K562 (cell line): ENCODE measurements around the gene KLHL6. TPM values are rescaled to one million over a fixed set of nuclear protein-coding genes. Genes with fewer than 3 reads are reported as not detected.

ENCODE experiments used
- ATAC-seq: fragments of 200-7000 bp; cut with Tn5 transposase; 3 replicates; pipeline ENCODE4 v1.9.1; 2020; ENCODE audit warnings: moderate library complexity
- BruUV-seq: library from RNA; stranded (reverse); fragments of 400-500 nt; replicated peaks from 2 replicates; lab custom pipeline; 2021; lab: Mats Ljungman, UMichigan
- CTCF ChIA-PET: fragments of 300-600 bp; formaldehyde crosslinking; extraction: SDS; loops from one replicate; lab custom pipeline; 2021; ENCODE audit warnings: low intra/inter-chr PET ratio; lab: Yijun Ruan, JAX
- POLR2A ChIA-PET: fragments of 300-600, 350-650 bp; sonication (Branson Sonifier 250); formaldehyde crosslinking; extraction: SDS; loops from one replicate; lab custom pipeline; 2021; ENCODE audit warnings: antibody characterized with exemption, inconsistent platforms; lab: Yijun Ruan, JAX
- DNase-seq, 4 experiments: peaks; one replicate each; pipeline versions ENCODE4 v3.0.0 to v3.0.0-alpha.2; 2011 to 2018; ENCODE audit warnings: low spot score in 3 of 4, mixed read lengths in 3 of 4; ENCODE audit errors: extremely low read depth in 1 of 4
- FAIRE-seq: peaks from 2 replicates; lab custom pipeline; 2011; peaks lifted over from hg19 to GRCh38; lab: Jason Lieb, UNC
- H2AFZ ChIP-seq: 2 replicates; pipeline ENCODE4 v1.6.0; 2011; ENCODE audit warnings: low read depth, low read length, control low read depth, inconsistent platforms
- H3K27ac ChIP-seq: fragments of 200-600 bp; 3 replicates; pipeline ENCODE4 v1.8.0; 2011; ENCODE audit warnings: low read depth, mild to moderate bottlenecking, control low read depth, inconsistent platforms, low read length, moderate library complexity, mixed read lengths; ENCODE audit errors: extremely low read depth
- H3K27me3 ChIP-seq, 2 experiments: fragments of 300-600 bp in 1 of 2; 2 replicates in 1 of 2; 3 replicates in 1 of 2; pipeline versions ENCODE4 v1.6.0 to v1.8.0; 2011; ENCODE audit warnings: inconsistent platforms in 2 of 2, low read length in 2 of 2, mild to moderate bottlenecking in 1 of 2, mixed read lengths in 1 of 2, moderate library complexity in 1 of 2; ENCODE audit not compliant: control insufficient read depth in 2 of 2, insufficient read depth in 2 of 2
- H3K36me3 ChIP-seq: fragments of 300-600 bp; 3 replicates; pipeline ENCODE4 v1.8.0; 2011; ENCODE audit warnings: mild to moderate bottlenecking, low read length, inconsistent platforms; ENCODE audit not compliant: control insufficient read depth, insufficient read depth
- H3K4me1 ChIP-seq, 2 experiments: fragments of 200-600 bp in 1 of 2; replicated peaks in 1 of 2; 2 replicates in 1 of 2; 3 replicates in 1 of 2; pipeline versions ENCODE4 v1.5.1 to v1.8.0; 2011; ENCODE audit warnings: inconsistent platforms in 2 of 2, low read length in 2 of 2, mild to moderate bottlenecking in 1 of 2, mixed read lengths in 1 of 2, moderate library complexity in 1 of 2; ENCODE audit not compliant: control insufficient read depth in 2 of 2, insufficient read depth in 2 of 2
- H3K4me2 ChIP-seq: 2 replicates; pipeline ENCODE4 v1.6.1; 2011; ENCODE audit warnings: low read length, control low read depth, inconsistent platforms, mixed read lengths; ENCODE audit not compliant: insufficient read depth
- H3K4me3 ChIP-seq: fragments of 200-600 bp; sonication (generic), shearing (Covaris generic); 2 replicates; pipeline ENCODE4 v1.5.1; 2016; ENCODE audit warnings: control low read depth, inconsistent platforms
- H3K79me2 ChIP-seq: fragments of 200-600 bp; 3 replicates; pipeline ENCODE4 v1.8.0; 2011; ENCODE audit warnings: low read length, inconsistent platforms; ENCODE audit not compliant: control insufficient read depth, insufficient read depth
- H3K9ac ChIP-seq, 2 experiments: 2 replicates each; pipeline versions ENCODE4 v1.6.0 to v1.6.1; 2011; ENCODE audit warnings: low read depth in 2 of 2, low read length in 2 of 2, control low read depth in 1 of 2, inconsistent platforms in 1 of 2, mild to moderate bottlenecking in 1 of 2, mixed read lengths in 1 of 2; ENCODE audit not compliant: insufficient read depth in 1 of 2
- H3K9me1 ChIP-seq: one replicate; pipeline ENCODE4 v1.6.0; 2011; ENCODE audit warnings: inconsistent platforms, mild to moderate bottlenecking, low read length, moderate library complexity; ENCODE audit not compliant: control insufficient read depth, insufficient read depth
- H3K9me3 ChIP-seq: replicated peaks from 2 replicates; pipeline ENCODE4 v1.5.1; 2011; ENCODE audit warnings: low read depth, low read length, inconsistent platforms; ENCODE audit not compliant: control insufficient read depth, insufficient read depth
- H4K20me1 ChIP-seq: replicated peaks from 2 replicates; pipeline ENCODE4 v1.6.1; 2011; ENCODE audit warnings: low read length, inconsistent platforms, mixed read lengths; ENCODE audit not compliant: control insufficient read depth, insufficient read depth
- CHD2 ChIP-seq: IDR thresholded peaks from 2 replicates; pipeline ENCODE4 v1.6.1; 2011; ENCODE audit warnings: low read depth, low read length
- HDGF ChIP-seq: fragments of 450-650 bp; IDR thresholded peaks from 2 replicates; pipeline ENCODE4 v1.6.1; 2016
- HNRNPH1 ChIP-seq: fragments of 200-400 bp; formaldehyde crosslinking; optimal IDR thresholded peaks from 2 replicates; pipeline ENCODE3; 2017; ENCODE audit warnings: low read depth, mild to moderate bottlenecking, low read length, moderate library complexity
- MEF2D ChIP-seq: conservative IDR thresholded peaks from 2 replicates; pipeline ENCODE4 v1.6.1; 2016; ENCODE audit warnings: low read depth, missing genetic modification characterization, missing compliant biosample characterization
- MTA3 ChIP-seq: fragments of 450-650 bp; formaldehyde crosslinking; IDR thresholded peaks from 2 replicates; pipeline ENCODE4 v1.6.1; 2017; ENCODE audit warnings: mild to moderate bottlenecking, borderline replicate concordance
- PBX2 ChIP-seq, 2 experiments: IDR thresholded peaks in 1 of 2; conservative IDR thresholded peaks in 1 of 2; 2 replicates each; pipeline ENCODE4 v1.6.1; 2016; ENCODE audit warnings: low read depth in 2 of 2, mild to moderate bottlenecking in 1 of 2, missing compliant biosample characterization in 1 of 2, missing genetic modification characterization in 1 of 2, moderate library complexity in 1 of 2
- POLR2AphosphoS2 ChIP-seq: IDR thresholded peaks from 2 replicates; pipeline ENCODE4 v1.6.1; 2012; ENCODE audit warnings: low read length, improper control_type of control experiment
- SAFB ChIP-seq: fragments of 200-400 bp; formaldehyde crosslinking; IDR thresholded peaks from 2 replicates; pipeline ENCODE4 v1.6.1; 2017; ENCODE audit warnings: low read depth, low read length, borderline replicate concordance
- SPI1 ChIP-seq: IDR thresholded peaks from 2 replicates; pipeline ENCODE4 v1.6.1; 2011; ENCODE audit warnings: low read depth, low read length, control low read depth, borderline replicate concordance
- THAP12 ChIP-seq: fragments of 250-450 bp; sonication (Bioruptor Pico); IDR thresholded peaks from 2 replicates; pipeline ENCODE4 v1.9.0; 2021; ENCODE audit warnings: mild to moderate bottlenecking, inconsistent platforms
- ZBTB8A ChIP-seq: fragments of 450-650 bp; IDR thresholded peaks from 2 replicates; pipeline ENCODE4 v1.6.1; 2018; ENCODE audit warnings: mild to moderate bottlenecking, moderate library complexity; ENCODE audit not compliant: partially characterized antibody
- ZNF41 ChIP-seq: fragments of 250-450 bp; sonication (Bioruptor Pico); conservative IDR thresholded peaks from 2 replicates; pipeline ENCODE4 v1.4.0; 2020; ENCODE audit warnings: mild to moderate bottlenecking
- WGBS: fragments of 100-300 bp; shearing (Covaris generic); methylation state at CpG from one replicate; pipeline ENCODE4 v1.1.6; 2016; ENCODE audit warnings: low coverage, mixed read lengths; ENCODE audit not compliant: insufficient coverage; ENCODE audit errors: missing lambda C conversion rate; 5-methylcytosine and 5-hydroxymethylcytosine counted together
- in situ Hi-C: fragments of 300-500 bp; cut with MboI; formaldehyde crosslinking; loops from 4 replicates; pipeline ENCODE4 v1.15.0; 2018; ENCODE audit warnings: inconsistent platforms, mixed read lengths
- intact Hi-C: fragments of 100-400 bp; cut with micrococcal nuclease; formaldehyde crosslinking; loops from 2 replicates; pipeline ENCODE4 v1.14.2; 2022
- polyA plus RNA-seq, 8 experiments: library from polyadenylated mRNA; depleted of rRNA in 4 of 8; stranded (reverse) in 5 of 8; unstranded in 3 of 8; fragments of >200 nt; fragmentation: Nextera tagmentation in 2 of 8; fragmentation: Illumina TruSeq in 1 of 8; extraction: Ambion mirVana in 2 of 8; extraction: Trizol in 1 of 8; gene quantifications; 2 replicates each; pipeline versions ENCODE4 v1.2.1 to v1.2.3, GENCODE V29; 2011 to 2014; ENCODE audit warnings: inconsistent platforms in 1 of 8, missing spikeins in 1 of 8
- total RNA-seq, 7 experiments: library from RNA; depleted of rRNA in 6 of 7; stranded (reverse); fragments of >200 nt in 6 of 7; fragmentation: Illumina TruSeq in 2 of 7; extraction: Trizol in 2 of 7; gene quantifications; 2 replicates each; pipeline versions ENCODE4 v1.2.1 to v1.2.3, GENCODE V29; 2011 to 2021; ENCODE audit warnings: low replicate concordance in 1 of 7
- TF ChIP-seq, protein P1 (sequence below): fragments of 250-450 bp; sonication (Bioruptor Pico); IDR thresholded peaks from 2 replicates; pipeline ENCODE4 v1.8.0; 2021; ENCODE audit warnings: mild to moderate bottlenecking, moderate library complexity
- TF ChIP-seq, protein P2 (sequence below): sonication (generic); formaldehyde crosslinking; IDR thresholded peaks from 2 replicates; pipeline ENCODE4 v1.8.1; 2023; ENCODE audit warnings: mild to moderate bottlenecking, missing genetic modification reagents

The KLHL6 gene
- total and polyA plus RNA-seq, 9 of the 15 experiments (the other 6 are each of a cell fraction or from before 2014, with no cell fraction given): 0.18 to 2.1 (median 1.4) TPM

- Histone ChIP-seq H3K4me3 (no peak overlapping the region), H3K9me3 (no peaks in the 10 kb centered on the region), H3K79me2 (no peaks in the 10 kb centered on the region), H3K9ac (no peak overlapping the region), H3K4me1 (no peaks in the 10 kb centered on the region; a peak in 2 of 5 replicates), H3K27me3 (no peaks in the 10 kb centered on the region), H3K9me1 (no peaks in the 10 kb centered on the region), H3K36me3 (no peaks in the 10 kb centered on the region), H2AFZ (no peak overlapping the region; the same call in 1 of the 2 replicates), H3K27ac (no peak overlapping the region), H4K20me1 (no peaks in the 10 kb centered on the region), H3K4me2 (no peak overlapping the region)
- intact Hi-C loops: no loop called here
- FAIRE-seq (no peak), DNase-seq (no peak), ATAC-seq (no peak)
- no TSS peak for BruUV-seq
- ChIA-PET POLR2A (interaction anchor here (1.1 kb wide), 1 partner anchor 28 kb away, joined by 4 read pairs; no protein-coding TSS in a partner anchor), CTCF (no interaction called here)
- in situ Hi-C loops: no loop called here
- WGBS: 56% methylated on average over 11 of the region's 11 CpGs
- TF ChIP-seq, protein P1, sequence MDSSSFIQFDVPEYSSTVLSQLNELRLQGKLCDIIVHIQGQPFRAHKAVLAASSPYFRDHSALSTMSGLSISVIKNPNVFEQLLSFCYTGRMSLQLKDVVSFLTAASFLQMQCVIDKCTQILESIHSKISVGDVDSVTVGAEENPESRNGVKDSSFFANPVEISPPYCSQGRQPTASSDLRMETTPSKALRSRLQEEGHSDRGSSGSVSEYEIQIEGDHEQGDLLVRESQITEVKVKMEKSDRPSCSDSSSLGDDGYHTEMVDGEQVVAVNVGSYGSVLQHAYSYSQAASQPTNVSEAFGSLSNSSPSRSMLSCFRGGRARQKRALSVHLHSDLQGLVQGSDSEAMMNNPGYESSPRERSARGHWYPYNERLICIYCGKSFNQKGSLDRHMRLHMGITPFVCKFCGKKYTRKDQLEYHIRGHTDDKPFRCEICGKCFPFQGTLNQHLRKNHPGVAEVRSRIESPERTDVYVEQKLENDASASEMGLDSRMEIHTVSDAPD (CRISPR knock-in tag): no peak
- TF ChIP-seq SPI1 (no peak), HDGF (no peak), THAP12 (CRISPR knock-in tag) (no peak), CHD2 (no peak), HNRNPH1 (no peak), ZNF41 (no peak), PBX2 (CRISPR knock-in tag; IDR thresholded peaks at IDR 0.05; ENCODE audit: low read depth) (no peak), PBX2 (tag; conservative IDR thresholded peaks at IDR 0.05; ENCODE audit: low read depth) (no peak), MEF2D (tag) (no peak), ZBTB8A (no peak), SAFB (no peak), MTA3 (no peak), POLR2AphosphoS2 (no peak)
- TF ChIP-seq, protein P2, sequence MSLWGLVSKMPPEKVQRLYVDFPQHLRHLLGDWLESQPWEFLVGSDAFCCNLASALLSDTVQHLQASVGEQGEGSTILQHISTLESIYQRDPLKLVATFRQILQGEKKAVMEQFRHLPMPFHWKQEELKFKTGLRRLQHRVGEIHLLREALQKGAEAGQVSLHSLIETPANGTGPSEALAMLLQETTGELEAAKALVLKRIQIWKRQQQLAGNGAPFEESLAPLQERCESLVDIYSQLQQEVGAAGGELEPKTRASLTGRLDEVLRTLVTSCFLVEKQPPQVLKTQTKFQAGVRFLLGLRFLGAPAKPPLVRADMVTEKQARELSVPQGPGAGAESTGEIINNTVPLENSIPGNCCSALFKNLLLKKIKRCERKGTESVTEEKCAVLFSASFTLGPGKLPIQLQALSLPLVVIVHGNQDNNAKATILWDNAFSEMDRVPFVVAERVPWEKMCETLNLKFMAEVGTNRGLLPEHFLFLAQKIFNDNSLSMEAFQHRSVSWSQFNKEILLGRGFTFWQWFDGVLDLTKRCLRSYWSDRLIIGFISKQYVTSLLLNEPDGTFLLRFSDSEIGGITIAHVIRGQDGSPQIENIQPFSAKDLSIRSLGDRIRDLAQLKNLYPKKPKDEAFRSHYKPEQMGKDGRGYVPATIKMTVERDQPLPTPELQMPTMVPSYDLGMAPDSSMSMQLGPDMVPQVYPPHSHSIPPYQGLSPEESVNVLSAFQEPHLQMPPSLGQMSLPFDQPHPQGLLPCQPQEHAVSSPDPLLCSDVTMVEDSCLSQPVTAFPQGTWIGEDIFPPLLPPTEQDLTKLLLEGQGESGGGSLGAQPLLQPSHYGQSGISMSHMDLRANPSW (CRISPR knock-in tag): no peak
These were observed 48.0 kb downstream of the KLHL6 start for GRCh38 chr3:183507551-183507950.
